DOHH2 (cell line): ENCODE measurements around the gene FAM240B.

ENCODE experiments used
- H3F3A ChIP-seq: fragments of 200-600 bp; sonication (generic), shearing (Covaris generic); 2 replicates; pipeline ENCODE4 v1.6.0; 2016; ENCODE audit warnings: antibody characterized with exemption, mild to moderate bottlenecking; ENCODE audit not compliant: control insufficient read depth, insufficient read depth
- H3K27ac ChIP-seq: fragments of 200-600 bp; sonication (generic); 2 replicates; pipeline ENCODE4 v1.5.1; 2014; ENCODE audit warnings: low read depth, mild to moderate bottlenecking, low read length, moderate library complexity
- H3K27me3 ChIP-seq: fragments of 200-600 bp; sonication (generic); 2 replicates; pipeline ENCODE4 v1.6.1; 2014; ENCODE audit warnings: mild to moderate bottlenecking, low read length, mixed read lengths; ENCODE audit not compliant: control insufficient read depth
- H3K36me3 ChIP-seq: fragments of 200-600 bp; sonication (generic); 2 replicates; pipeline ENCODE4 v1.6.1; 2014; ENCODE audit warnings: mild to moderate bottlenecking, low read length, moderate library complexity, mixed read lengths; ENCODE audit not compliant: control insufficient read depth
- H3K4me1 ChIP-seq: fragments of 200-600 bp; sonication (generic); 2 replicates; pipeline ENCODE4 v1.6.1; 2014; ENCODE audit warnings: mild to moderate bottlenecking, low read length, mixed read lengths; ENCODE audit not compliant: control insufficient read depth
- H3K4me2 ChIP-seq: fragments of 200-600 bp; sonication (generic); 2 replicates; pipeline ENCODE4 v1.6.0; 2014; ENCODE audit warnings: mild to moderate bottlenecking, low read length, moderate library complexity
- H3K4me3 ChIP-seq: fragments of 200-600 bp; sonication (generic); 2 replicates; pipeline ENCODE4 v1.5.1; 2014; ENCODE audit warnings: mild to moderate bottlenecking, low read length, mixed read lengths
- H3K79me2 ChIP-seq: fragments of 200-600 bp; sonication (generic); 2 replicates; pipeline ENCODE4 v1.6.1; 2014; ENCODE audit warnings: mild to moderate bottlenecking, low read length, mixed read lengths; ENCODE audit not compliant: control insufficient read depth
- H3K9me2 ChIP-seq: fragments of 200-600 bp; sonication (generic); replicated peaks from 2 replicates; pipeline ENCODE4 v1.6.1; 2014; ENCODE audit warnings: mild to moderate bottlenecking, low read length, mixed read lengths; ENCODE audit not compliant: control insufficient read depth
- H3K9me3 ChIP-seq: fragments of 200-600 bp; sonication (generic); 2 replicates; pipeline ENCODE4 v1.6.1; 2014; ENCODE audit warnings: antibody characterized with exemption, low read length, mixed read lengths; ENCODE audit not compliant: control insufficient read depth, insufficient read depth
- H4K20me1 ChIP-seq: fragments of 200-600 bp; sonication (generic); 2 replicates; pipeline ENCODE4 v1.6.0; 2014; ENCODE audit warnings: low read depth, mild to moderate bottlenecking, antibody characterized with exemption, low read length, moderate library complexity; ENCODE audit not compliant: control insufficient read depth, insufficient read depth
- EZH2phosphoT487 ChIP-seq: fragments of 200-600 bp; sonication (generic); IDR thresholded peaks from 2 replicates; pipeline ENCODE4 v1.6.1; 2017; ENCODE audit warnings: borderline replicate concordance, mild to moderate bottlenecking, antibody characterized with exemption, low read length, moderate library complexity, mixed read lengths
- TF ChIP-seq, protein P1 (sequence below): fragments of 200-600 bp; sonication (generic); IDR thresholded peaks from one replicate; pipeline ENCODE4 v1.5.1; 2014; ENCODE audit warnings: antibody characterized with exemption, mild to moderate bottlenecking, low read depth, low read length; ENCODE audit not compliant: poor library complexity, severe bottlenecking

FAM240B gene

GRCh38 chr9:38644601-38645000 is 75.3 kb downstream of the FAM240B start:
- Histone ChIP-seq H3K4me3 (no peak overlapping the region), H3K27ac (no peak overlapping the region), H3K4me2 (no peak overlapping the region), H3K4me1 (no peaks in the 10 kb centered on the region), H3K9me2 (no peaks in the 10 kb centered on the region), H3K9me3 (no peaks in the 10 kb centered on the region), H3K79me2 (no peaks in the 10 kb centered on the region), H3K36me3 (no peaks in the 10 kb centered on the region), H3K27me3 (no peaks in the 10 kb centered on the region), H3F3A (no peaks in the 10 kb centered on the region), H4K20me1 (no peaks in the 10 kb centered on the region)
- TF ChIP-seq, protein P1, sequence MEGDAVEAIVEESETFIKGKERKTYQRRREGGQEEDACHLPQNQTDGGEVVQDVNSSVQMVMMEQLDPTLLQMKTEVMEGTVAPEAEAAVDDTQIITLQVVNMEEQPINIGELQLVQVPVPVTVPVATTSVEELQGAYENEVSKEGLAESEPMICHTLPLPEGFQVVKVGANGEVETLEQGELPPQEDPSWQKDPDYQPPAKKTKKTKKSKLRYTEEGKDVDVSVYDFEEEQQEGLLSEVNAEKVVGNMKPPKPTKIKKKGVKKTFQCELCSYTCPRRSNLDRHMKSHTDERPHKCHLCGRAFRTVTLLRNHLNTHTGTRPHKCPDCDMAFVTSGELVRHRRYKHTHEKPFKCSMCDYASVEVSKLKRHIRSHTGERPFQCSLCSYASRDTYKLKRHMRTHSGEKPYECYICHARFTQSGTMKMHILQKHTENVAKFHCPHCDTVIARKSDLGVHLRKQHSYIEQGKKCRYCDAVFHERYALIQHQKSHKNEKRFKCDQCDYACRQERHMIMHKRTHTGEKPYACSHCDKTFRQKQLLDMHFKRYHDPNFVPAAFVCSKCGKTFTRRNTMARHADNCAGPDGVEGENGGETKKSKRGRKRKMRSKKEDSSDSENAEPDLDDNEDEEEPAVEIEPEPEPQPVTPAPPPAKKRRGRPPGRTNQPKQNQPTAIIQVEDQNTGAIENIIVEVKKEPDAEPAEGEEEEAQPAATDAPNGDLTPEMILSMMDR, result no peak
- no peak for TF ChIP-seq EZH2phosphoT487
